HEK293 (cell line): ENCODE results near the gene ZNF292.

Experiments
- CTCF ChIA-PET: fragments of 350-600 bp; formaldehyde crosslinking; extraction: SDS; loops from one replicate; lab custom pipeline; 2021; ENCODE audit warnings: antibody characterized with exemption; lab: Yijun Ruan, JAX
- POLR2A ChIA-PET: fragments of 300-600 bp; formaldehyde crosslinking; extraction: SDS; loops from one replicate; lab custom pipeline; 2020; ENCODE audit warnings: antibody characterized with exemption, inconsistent platforms; lab: Yijun Ruan, JAX
- H3K27ac ChIP-seq: fragments of 200-500 bp; sonication (Bioruptor generic); 2 replicates; pipeline ENCODE4 v1.5.1; 2014; ENCODE audit warnings: low read depth, low read length, control low read depth, inconsistent platforms; ENCODE audit errors: extremely low read depth
- H3K36me3 ChIP-seq, 2 experiments: fragments of 200-500 bp in 1 of 2; sonication (Bioruptor generic) in 1 of 2; 1 replicate in 1 of 2; 2 replicates in 1 of 2; pipeline ENCODE4 v1.5.1; 2014 to 2017; ENCODE audit warnings: inconsistent platforms in 2 of 2, low read length in 2 of 2; ENCODE audit not compliant: control insufficient read depth in 2 of 2, insufficient read depth in 1 of 2
- H3K4me1 ChIP-seq: fragments of 200-500 bp; sonication (Bioruptor generic); 2 replicates; pipeline ENCODE4 v1.5.1; 2014; ENCODE audit warnings: mild to moderate bottlenecking, low read length, inconsistent platforms; ENCODE audit not compliant: control insufficient read depth, insufficient read depth
- H3K4me3 ChIP-seq: 2 replicates; pipeline ENCODE4 v1.5.1; 2011; ENCODE audit warnings: low read depth, mild to moderate bottlenecking, control low read depth, low read length, moderate library complexity
- H3K9me3 ChIP-seq: fragments of 200-500 bp; sonication (Bioruptor generic); 2 replicates; pipeline ENCODE4 v1.5.1; 2014; ENCODE audit warnings: low read depth, low read length, inconsistent platforms; ENCODE audit not compliant: control insufficient read depth, insufficient read depth
- BCL11B ChIP-seq: fragments of 450-650 bp; formaldehyde crosslinking; IDR thresholded peaks from 2 replicates; pipeline ENCODE4 v1.5.1; 2016; ENCODE audit warnings: low read depth, missing biosample characterization, missing genetic modification characterization
- FEZF1 ChIP-seq: fragments of 450-650 bp; formaldehyde crosslinking; IDR thresholded peaks from 2 replicates; pipeline ENCODE4 v1.5.1; 2016; ENCODE audit warnings: missing biosample characterization, missing genetic modification characterization
- TRIM28 ChIP-seq: IDR thresholded peaks from 2 replicates; pipeline ENCODE4 v1.6.1; 2011; ENCODE audit warnings: low read length, control low read depth, borderline replicate concordance
- YY1 ChIP-seq: fragments of 450-650 bp; formaldehyde crosslinking; IDR thresholded peaks from 2 replicates; pipeline ENCODE4 v1.5.1; 2018; ENCODE audit warnings: missing biosample characterization, missing genetic modification characterization
- ZBTB48 ChIP-seq: fragments of 450-650 bp; formaldehyde crosslinking; IDR thresholded peaks from 2 replicates; pipeline ENCODE4 v1.5.1; 2016; ENCODE audit warnings: missing biosample characterization, missing genetic modification characterization
- ZEB2 ChIP-seq: fragments of 450-650 bp; formaldehyde crosslinking; IDR thresholded peaks from 2 replicates; pipeline ENCODE4 v1.5.1; 2016; ENCODE audit warnings: missing biosample characterization, missing genetic modification characterization
- ZIC2 ChIP-seq: fragments of 450-650 bp; formaldehyde crosslinking; IDR thresholded peaks from 2 replicates; pipeline ENCODE4 v1.5.1; 2016; ENCODE audit warnings: missing biosample characterization, missing genetic modification characterization
- ZNF114 ChIP-seq: fragments of 450-650 bp; formaldehyde crosslinking; IDR thresholded peaks from 2 replicates; pipeline ENCODE4 v1.5.0; 2017; ENCODE audit warnings: missing biosample characterization, missing genetic modification characterization
- ZNF132 ChIP-seq: fragments of 450-650 bp; formaldehyde crosslinking; IDR thresholded peaks from 2 replicates; pipeline ENCODE4 v1.5.1; 2017; ENCODE audit warnings: missing biosample characterization, missing genetic modification characterization, borderline replicate concordance
- ZNF175 ChIP-seq: fragments of 450-650 bp; formaldehyde crosslinking; IDR thresholded peaks from 2 replicates; pipeline ENCODE4 v1.5.1; 2016; ENCODE audit warnings: missing biosample characterization, missing genetic modification characterization
- ZNF239 ChIP-seq: fragments of 450-650 bp; formaldehyde crosslinking; IDR thresholded peaks from 2 replicates; pipeline ENCODE4 v1.5.1; 2016; ENCODE audit warnings: missing biosample characterization, missing genetic modification characterization
- ZNF248 ChIP-seq: fragments of 450-650 bp; formaldehyde crosslinking; IDR thresholded peaks from 2 replicates; pipeline ENCODE4 v1.5.1; 2017; ENCODE audit warnings: missing biosample characterization, missing genetic modification characterization
- ZNF302 ChIP-seq: fragments of 450-650 bp; formaldehyde crosslinking; IDR thresholded peaks from 2 replicates; pipeline ENCODE4 v1.5.1; 2016; ENCODE audit warnings: missing biosample characterization, missing genetic modification characterization, low read depth
- ZNF350 ChIP-seq: fragments of 450-650 bp; formaldehyde crosslinking; IDR thresholded peaks from 2 replicates; pipeline ENCODE4 v1.5.0; 2017; ENCODE audit warnings: missing biosample characterization, mild to moderate bottlenecking, missing genetic modification characterization
- ZNF416 ChIP-seq: fragments of 450-650 bp; formaldehyde crosslinking; IDR thresholded peaks from 2 replicates; pipeline ENCODE4 v1.5.1; 2016; ENCODE audit warnings: missing biosample characterization, missing genetic modification characterization
- ZNF501 ChIP-seq: fragments of 450-650 bp; formaldehyde crosslinking; IDR thresholded peaks from 2 replicates; pipeline ENCODE4 v1.5.1; 2016; ENCODE audit warnings: missing biosample characterization, missing genetic modification characterization
- ZNF521 ChIP-seq: fragments of 450-650 bp; formaldehyde crosslinking; IDR thresholded peaks from 2 replicates; pipeline ENCODE4 v1.5.1; 2017; ENCODE audit warnings: missing biosample characterization, mild to moderate bottlenecking, missing genetic modification characterization
- ZNF610 ChIP-seq: fragments of 450-650 bp; formaldehyde crosslinking; IDR thresholded peaks from 2 replicates; pipeline ENCODE4 v1.5.1; 2016; ENCODE audit warnings: missing biosample characterization, missing genetic modification characterization, borderline replicate concordance
- ZNF621 ChIP-seq: fragments of 450-650 bp; formaldehyde crosslinking; IDR thresholded peaks from 2 replicates; pipeline ENCODE4 v1.5.1; 2017; ENCODE audit warnings: missing biosample characterization, missing genetic modification characterization
- ZNF76 ChIP-seq: fragments of 450-650 bp; formaldehyde crosslinking; IDR thresholded peaks from 2 replicates; pipeline ENCODE4; 2016; ENCODE audit warnings: low read depth, missing biosample characterization, missing genetic modification characterization, borderline replicate concordance
- ZNF843 ChIP-seq: fragments of 450-650 bp; formaldehyde crosslinking; IDR thresholded peaks from 2 replicates; pipeline ENCODE4 v1.5.1; 2016; ENCODE audit warnings: missing biosample characterization, missing genetic modification characterization
- TF ChIP-seq, protein P1 (sequence below): fragments of 450-650 bp; formaldehyde crosslinking; IDR thresholded peaks from 2 replicates; pipeline ENCODE4 v1.5.1; 2016; ENCODE audit warnings: missing biosample characterization, missing genetic modification characterization
- TF ChIP-seq, protein P2 (sequence below): fragments of 450-650 bp; formaldehyde crosslinking; IDR thresholded peaks from 2 replicates; pipeline ENCODE4 v1.5.1; 2016; ENCODE audit warnings: missing biosample characterization, missing genetic modification characterization
- TF ChIP-seq, protein P3 (sequence below): fragments of 450-650 bp; formaldehyde crosslinking; IDR thresholded peaks from 2 replicates; pipeline ENCODE4 v1.5.1; 2016; ENCODE audit warnings: missing biosample characterization, missing genetic modification characterization, low read depth
- TF ChIP-seq, protein P4 (sequence below): fragments of 450-650 bp; formaldehyde crosslinking; IDR thresholded peaks from 2 replicates; pipeline ENCODE4 v1.5.1; 2016; ENCODE audit warnings: missing biosample characterization, missing genetic modification characterization

The ZNF292 gene

DNA sequence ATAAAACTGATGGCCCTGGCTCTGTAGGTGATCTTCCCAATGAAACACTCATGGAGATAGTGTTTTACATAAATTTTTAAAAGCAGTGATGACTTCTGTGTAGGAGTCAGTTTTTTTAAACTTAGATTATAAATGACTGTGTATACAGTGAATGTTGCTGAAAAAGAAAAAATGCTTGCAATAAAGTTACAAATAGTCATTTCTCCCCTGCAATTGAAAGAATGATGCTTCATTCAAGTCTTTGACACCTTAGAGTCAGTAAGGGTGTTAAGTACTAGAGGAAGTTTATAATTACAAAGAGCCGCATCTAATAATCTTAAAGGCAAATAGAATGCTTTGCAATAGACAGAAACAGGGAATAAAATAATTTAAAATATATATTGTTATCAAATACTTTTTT lies 27.6 kb downstream of the ZNF292 start:
- H3K27ac ChIP-seq: no peak overlapping the region
- H3K4me1 ChIP-seq: peaks cover 3% of the 10 kb centered on the region; the same call in 1 of the 2 replicates
- ChIA-PET POLR2A (no interaction called here), CTCF (no interaction called here)
- H3K4me3 ChIP-seq: no peak overlapping the region
- peaks cover 0 to 5% of the 10 kb centered on the region in 2 experiments; a peak in 2 of 3 replicates for H3K36me3 ChIP-seq
- H3K9me3 ChIP-seq: no peaks in the 10 kb centered on the region
- no peak for TF ChIP-seq ZNF239 (tag by site-specific recombination)
- TF ChIP-seq YY1: no peak
- TF ChIP-seq ZEB2: no peak
- TF ChIP-seq, protein P1, sequence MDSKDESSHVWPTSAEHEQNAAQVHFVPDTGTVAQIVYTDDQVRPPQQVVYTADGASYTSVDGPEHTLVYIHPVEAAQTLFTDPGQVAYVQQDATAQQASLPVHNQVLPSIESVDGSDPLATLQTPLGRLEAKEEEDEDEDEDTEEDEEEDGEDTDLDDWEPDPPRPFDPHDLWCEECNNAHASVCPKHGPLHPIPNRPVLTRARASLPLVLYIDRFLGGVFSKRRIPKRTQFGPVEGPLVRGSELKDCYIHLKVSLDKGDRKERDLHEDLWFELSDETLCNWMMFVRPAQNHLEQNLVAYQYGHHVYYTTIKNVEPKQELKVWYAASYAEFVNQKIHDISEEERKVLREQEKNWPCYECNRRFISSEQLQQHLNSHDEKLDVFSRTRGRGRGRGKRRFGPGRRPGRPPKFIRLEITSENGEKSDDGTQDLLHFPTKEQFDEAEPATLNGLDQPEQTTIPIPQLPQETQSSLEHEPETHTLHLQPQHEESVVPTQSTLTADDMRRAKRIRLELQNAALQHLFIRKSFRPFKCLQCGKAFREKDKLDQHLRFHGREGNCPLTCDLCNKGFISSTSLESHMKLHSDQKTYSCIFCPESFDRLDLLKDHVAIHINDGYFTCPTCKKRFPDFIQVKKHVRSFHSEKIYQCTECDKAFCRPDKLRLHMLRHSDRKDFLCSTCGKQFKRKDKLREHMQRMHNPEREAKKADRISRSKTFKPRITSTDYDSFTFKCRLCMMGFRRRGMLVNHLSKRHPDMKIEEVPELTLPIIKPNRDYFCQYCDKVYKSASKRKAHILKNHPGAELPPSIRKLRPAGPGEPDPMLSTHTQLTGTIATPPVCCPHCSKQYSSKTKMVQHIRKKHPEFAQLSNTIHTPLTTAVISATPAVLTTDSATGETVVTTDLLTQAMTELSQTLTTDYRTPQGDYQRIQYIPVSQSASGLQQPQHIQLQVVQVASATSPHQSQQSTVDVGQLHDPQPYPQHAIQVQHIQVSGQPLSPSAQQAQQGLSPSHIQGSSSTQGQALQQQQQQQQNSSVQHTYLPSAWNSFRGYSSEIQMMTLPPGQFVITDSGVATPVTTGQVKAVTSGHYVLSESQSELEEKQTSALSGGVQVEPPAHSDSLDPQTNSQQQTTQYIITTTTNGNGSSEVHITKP (tag by site-specific recombination): no peak
- no peak for TF ChIP-seq ZNF621 (tag by site-specific recombination)
- TF ChIP-seq ZNF302: no peak
- no peak for TF ChIP-seq ZNF114 (tag by site-specific recombination)
- TF ChIP-seq, protein P2, sequence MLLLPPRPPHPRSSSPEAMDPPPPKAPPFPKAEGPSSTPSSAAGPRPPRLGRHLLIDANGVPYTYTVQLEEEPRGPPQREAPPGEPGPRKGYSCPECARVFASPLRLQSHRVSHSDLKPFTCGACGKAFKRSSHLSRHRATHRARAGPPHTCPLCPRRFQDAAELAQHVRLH (tag by site-specific recombination): no peak
- no peak for TF ChIP-seq FEZF1 (tag by site-specific recombination)
- no peak for TF ChIP-seq ZNF843 (tag by site-specific recombination)

DNA sequence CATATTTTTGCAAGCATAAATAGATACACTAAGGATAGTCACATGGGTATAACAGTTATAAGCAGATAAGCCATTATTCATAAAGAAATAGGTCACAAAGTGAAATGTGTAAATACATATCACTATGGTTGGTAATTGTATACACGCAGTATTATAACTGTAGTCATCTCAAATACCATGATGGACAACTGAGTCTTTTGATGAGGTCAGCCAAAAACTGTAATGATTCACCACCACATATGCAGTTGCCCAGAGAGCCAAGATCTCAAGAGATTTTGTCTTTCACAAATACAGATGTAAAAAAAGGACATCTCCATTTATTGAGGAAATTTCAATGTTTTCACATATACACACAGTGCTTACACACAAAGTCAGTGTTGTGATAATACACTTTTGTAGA lies 28.3 kb downstream of the ZNF292 start:
- ChIA-PET POLR2A (no interaction called here), CTCF (interaction anchor here (0.6 kb wide), 3 partner anchors 100 to 706 kb away, joined by 3 to 4 read pairs (median 3); no protein-coding TSS in a partner anchor)
- Histone ChIP-seq H3K4me3 (no peak overlapping the region), H3K9me3 (no peaks in the 10 kb centered on the region), H3K4me1 (peaks cover 3% of the 10 kb centered on the region; the same call in 1 of the 2 replicates), H3K36me3 (peaks cover 0 to 5% of the 10 kb centered on the region in 2 experiments; a peak in 2 of 3 replicates)
- TF ChIP-seq, protein P3, sequence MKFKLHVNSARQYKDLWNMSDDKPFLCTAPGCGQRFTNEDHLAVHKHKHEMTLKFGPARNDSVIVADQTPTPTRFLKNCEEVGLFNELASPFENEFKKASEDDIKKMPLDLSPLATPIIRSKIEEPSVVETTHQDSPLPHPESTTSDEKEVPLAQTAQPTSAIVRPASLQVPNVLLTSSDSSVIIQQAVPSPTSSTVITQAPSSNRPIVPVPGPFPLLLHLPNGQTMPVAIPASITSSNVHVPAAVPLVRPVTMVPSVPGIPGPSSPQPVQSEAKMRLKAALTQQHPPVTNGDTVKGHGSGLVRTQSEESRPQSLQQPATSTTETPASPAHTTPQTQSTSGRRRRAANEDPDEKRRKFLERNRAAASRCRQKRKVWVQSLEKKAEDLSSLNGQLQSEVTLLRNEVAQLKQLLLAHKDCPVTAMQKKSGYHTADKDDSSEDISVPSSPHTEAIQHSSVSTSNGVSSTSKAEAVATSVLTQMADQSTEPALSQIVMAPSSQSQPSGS: 0 out of 2 replicates have a peak, but pooled peaks have one; percentile 18
- TF ChIP-seq ZNF610 (tag by site-specific recombination) (no peak), ZNF843 (tag by site-specific recombination) (no peak)
- TF ChIP-seq, all 188 proteins: peak for 1
- H3K27ac ChIP-seq: no peak overlapping the region

DNA sequence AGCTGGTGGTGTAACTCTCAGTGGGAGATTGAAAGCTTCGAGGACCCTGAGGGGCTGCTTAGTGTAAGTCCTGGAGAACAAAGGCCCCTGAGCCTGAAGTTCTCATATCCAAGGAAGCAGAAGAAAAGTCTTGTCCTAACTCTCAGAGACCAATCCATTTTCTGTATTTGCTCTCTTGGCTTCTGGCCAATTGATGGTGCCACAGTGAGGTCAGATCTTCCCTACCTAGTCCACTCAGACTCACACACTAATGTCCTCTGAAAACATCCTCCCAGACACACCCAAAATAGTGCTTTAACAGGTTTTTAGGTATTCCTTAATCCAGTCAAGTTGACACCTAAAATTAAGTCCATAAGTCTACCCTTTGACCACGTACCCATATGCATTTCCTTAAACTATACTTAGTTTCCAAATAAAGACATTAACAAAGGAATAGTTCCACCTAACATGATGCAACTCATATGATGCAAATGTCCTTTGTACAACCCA lies 29.4 kb downstream of the ZNF292 start:
- Histone ChIP-seq H3K4me3 (no peak overlapping the region), H3K4me1 (peaks cover 3% of the 10 kb centered on the region; the same call in 1 of the 2 replicates), H3K9me3 (no peaks in the 10 kb centered on the region), H3K36me3 (peaks cover 0 to 5% of the 10 kb centered on the region in 2 experiments; a peak in 2 of 3 replicates), H3K27ac (no peak overlapping the region)
- CTCF ChIA-PET: interaction anchor here (0.6 to 0.7 kb wide), 2 partner anchors 47 to 353 kb away, joined by 3 to 4 read pairs; no protein-coding TSS in a partner anchor
- no peak for TF ChIP-seq ZNF175
- no peak for TF ChIP-seq TRIM28
- no peak for TF ChIP-seq ZNF248
- TF ChIP-seq ZIC2: no peak
- no peak for TF ChIP-seq ZNF350 (tag by site-specific recombination)
- TF ChIP-seq ZNF521 (tag by site-specific recombination): no peak
- TF ChIP-seq ZNF501: no peak
- TF ChIP-seq, protein P4, sequence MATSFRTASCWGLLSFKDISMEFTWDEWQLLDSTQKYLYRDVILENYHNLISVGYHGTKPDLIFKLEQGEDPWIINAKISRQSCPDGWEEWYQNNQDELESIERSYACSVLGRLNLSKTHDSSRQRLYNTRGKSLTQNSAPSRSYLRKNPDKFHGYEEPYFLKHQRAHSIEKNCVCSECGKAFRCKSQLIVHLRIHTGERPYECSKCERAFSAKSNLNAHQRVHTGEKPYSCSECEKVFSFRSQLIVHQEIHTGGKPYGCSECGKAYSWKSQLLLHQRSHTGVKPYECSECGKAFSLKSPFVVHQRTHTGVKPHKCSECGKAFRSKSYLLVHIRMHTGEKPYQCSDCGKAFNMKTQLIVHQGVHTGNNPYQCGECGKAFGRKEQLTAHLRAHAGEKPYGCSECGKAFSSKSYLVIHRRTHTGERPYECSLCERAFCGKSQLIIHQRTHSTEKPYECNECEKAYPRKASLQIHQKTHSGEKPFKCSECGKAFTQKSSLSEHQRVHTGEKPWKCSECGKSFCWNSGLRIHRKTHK (tag by site-specific recombination): no peak
- no peak for TF ChIP-seq BCL11B (tag by site-specific recombination)
- TF ChIP-seq ZNF76 (tag by site-specific recombination): no peak
- TF ChIP-seq ZNF416 (tag by site-specific recombination): no peak
- no peak for TF ChIP-seq ZBTB48 (tag by site-specific recombination)
- no peak for TF ChIP-seq ZNF132
- POLR2A ChIA-PET: no interaction called here
